K562 (cell line): ENCODE measurements around the gene TNN. TPM values are rescaled to one million over a fixed set of nuclear protein-coding genes. Genes with fewer than 3 reads are reported as not detected.

Source experiments
- ATAC-seq: fragments of 200-7000 bp; cut with Tn5 transposase; 3 replicates; pipeline ENCODE4 v1.9.1; 2020; ENCODE audit warnings: moderate library complexity
- BruUV-seq: library from RNA; stranded (reverse); fragments of 400-500 nt; replicated peaks from 2 replicates; lab custom pipeline; 2021; lab: Mats Ljungman, UMichigan
- CTCF ChIA-PET: fragments of 300-600 bp; formaldehyde crosslinking; extraction: SDS; loops from one replicate; lab custom pipeline; 2021; ENCODE audit warnings: low intra/inter-chr PET ratio; lab: Yijun Ruan, JAX
- POLR2A ChIA-PET: fragments of 300-600, 350-650 bp; sonication (Branson Sonifier 250); formaldehyde crosslinking; extraction: SDS; loops from one replicate; lab custom pipeline; 2021; ENCODE audit warnings: antibody characterized with exemption, inconsistent platforms; lab: Yijun Ruan, JAX
- DNase-seq, 4 experiments: peaks; one replicate each; pipeline versions ENCODE4 v3.0.0 to v3.0.0-alpha.2; 2011 to 2018; ENCODE audit warnings: low spot score in 3 of 4, mixed read lengths in 3 of 4; ENCODE audit errors: extremely low read depth in 1 of 4
- FAIRE-seq: peaks from 2 replicates; lab custom pipeline; 2011; peaks lifted over from hg19 to GRCh38; lab: Jason Lieb, UNC
- H2AFZ ChIP-seq: 2 replicates; pipeline ENCODE4 v1.6.0; 2011; ENCODE audit warnings: low read depth, low read length, control low read depth, inconsistent platforms
- H3K27ac ChIP-seq: fragments of 200-600 bp; 3 replicates; pipeline ENCODE4 v1.8.0; 2011; ENCODE audit warnings: low read depth, mild to moderate bottlenecking, control low read depth, inconsistent platforms, low read length, moderate library complexity, mixed read lengths; ENCODE audit errors: extremely low read depth
- H3K27me3 ChIP-seq, 2 experiments: fragments of 300-600 bp in 1 of 2; 2 replicates in 1 of 2; 3 replicates in 1 of 2; pipeline versions ENCODE4 v1.6.0 to v1.8.0; 2011; ENCODE audit warnings: inconsistent platforms in 2 of 2, low read length in 2 of 2, mild to moderate bottlenecking in 1 of 2, mixed read lengths in 1 of 2, moderate library complexity in 1 of 2; ENCODE audit not compliant: control insufficient read depth in 2 of 2, insufficient read depth in 2 of 2
- H3K36me3 ChIP-seq: fragments of 300-600 bp; 3 replicates; pipeline ENCODE4 v1.8.0; 2011; ENCODE audit warnings: mild to moderate bottlenecking, low read length, inconsistent platforms; ENCODE audit not compliant: control insufficient read depth, insufficient read depth
- H3K4me1 ChIP-seq, 2 experiments: fragments of 200-600 bp in 1 of 2; replicated peaks in 1 of 2; 2 replicates in 1 of 2; 3 replicates in 1 of 2; pipeline versions ENCODE4 v1.5.1 to v1.8.0; 2011; ENCODE audit warnings: inconsistent platforms in 2 of 2, low read length in 2 of 2, mild to moderate bottlenecking in 1 of 2, mixed read lengths in 1 of 2, moderate library complexity in 1 of 2; ENCODE audit not compliant: control insufficient read depth in 2 of 2, insufficient read depth in 2 of 2
- H3K4me2 ChIP-seq: 2 replicates; pipeline ENCODE4 v1.6.1; 2011; ENCODE audit warnings: low read length, control low read depth, inconsistent platforms, mixed read lengths; ENCODE audit not compliant: insufficient read depth
- H3K4me3 ChIP-seq: fragments of 200-600 bp; sonication (generic), shearing (Covaris generic); 2 replicates; pipeline ENCODE4 v1.5.1; 2016; ENCODE audit warnings: control low read depth, inconsistent platforms
- H3K79me2 ChIP-seq: fragments of 200-600 bp; 3 replicates; pipeline ENCODE4 v1.8.0; 2011; ENCODE audit warnings: low read length, inconsistent platforms; ENCODE audit not compliant: control insufficient read depth, insufficient read depth
- H3K9ac ChIP-seq, 2 experiments: 2 replicates each; pipeline versions ENCODE4 v1.6.0 to v1.6.1; 2011; ENCODE audit warnings: low read depth in 2 of 2, low read length in 2 of 2, control low read depth in 1 of 2, inconsistent platforms in 1 of 2, mild to moderate bottlenecking in 1 of 2, mixed read lengths in 1 of 2; ENCODE audit not compliant: insufficient read depth in 1 of 2
- H3K9me1 ChIP-seq: one replicate; pipeline ENCODE4 v1.6.0; 2011; ENCODE audit warnings: inconsistent platforms, mild to moderate bottlenecking, low read length, moderate library complexity; ENCODE audit not compliant: control insufficient read depth, insufficient read depth
- H3K9me3 ChIP-seq: replicated peaks from 2 replicates; pipeline ENCODE4 v1.5.1; 2011; ENCODE audit warnings: low read depth, low read length, inconsistent platforms; ENCODE audit not compliant: control insufficient read depth, insufficient read depth
- H4K20me1 ChIP-seq: replicated peaks from 2 replicates; pipeline ENCODE4 v1.6.1; 2011; ENCODE audit warnings: low read length, inconsistent platforms, mixed read lengths; ENCODE audit not compliant: control insufficient read depth, insufficient read depth
- C11orf30 ChIP-seq: fragments of 450-650 bp; IDR thresholded peaks from 2 replicates; pipeline ENCODE4 v1.6.1; 2016; ENCODE audit warnings: low read depth, mild to moderate bottlenecking
- HMGXB4 ChIP-seq: sonication (generic); formaldehyde crosslinking; IDR thresholded peaks from 2 replicates; pipeline ENCODE4 v1.8.1; 2023; ENCODE audit warnings: mild to moderate bottlenecking, missing genetic modification reagents
- MAFG ChIP-seq: fragments of 450-650 bp; conservative IDR thresholded peaks from 2 replicates; pipeline ENCODE4 v1.6.1; 2016; ENCODE audit warnings: missing genetic modification characterization, missing compliant biosample characterization
- ZNF316 ChIP-seq: fragments of 450-650 bp; IDR thresholded peaks from 2 replicates; pipeline ENCODE4 v1.6.1; 2016
- WGBS: fragments of 100-300 bp; shearing (Covaris generic); methylation state at CpG from one replicate; pipeline ENCODE4 v1.1.6; 2016; ENCODE audit warnings: low coverage, mixed read lengths; ENCODE audit not compliant: insufficient coverage; ENCODE audit errors: missing lambda C conversion rate; 5-methylcytosine and 5-hydroxymethylcytosine counted together
- in situ Hi-C: fragments of 300-500 bp; cut with MboI; formaldehyde crosslinking; loops from 4 replicates; pipeline ENCODE4 v1.15.0; 2018; ENCODE audit warnings: inconsistent platforms, mixed read lengths
- intact Hi-C: fragments of 100-400 bp; cut with micrococcal nuclease; formaldehyde crosslinking; loops from 2 replicates; pipeline ENCODE4 v1.14.2; 2022
- polyA plus RNA-seq, 8 experiments: library from polyadenylated mRNA; depleted of rRNA in 4 of 8; stranded (reverse) in 5 of 8; unstranded in 3 of 8; fragments of >200 nt; fragmentation: Nextera tagmentation in 2 of 8; fragmentation: Illumina TruSeq in 1 of 8; extraction: Ambion mirVana in 2 of 8; extraction: Trizol in 1 of 8; gene quantifications; 2 replicates each; pipeline versions ENCODE4 v1.2.1 to v1.2.3, GENCODE V29; 2011 to 2014; ENCODE audit warnings: inconsistent platforms in 1 of 8, missing spikeins in 1 of 8
- total RNA-seq, 7 experiments: library from RNA; depleted of rRNA in 6 of 7; stranded (reverse); fragments of >200 nt in 6 of 7; fragmentation: Illumina TruSeq in 2 of 7; extraction: Trizol in 2 of 7; gene quantifications; 2 replicates each; pipeline versions ENCODE4 v1.2.1 to v1.2.3, GENCODE V29; 2011 to 2021; ENCODE audit warnings: low replicate concordance in 1 of 7

Gene TNN
- total and polyA plus RNA-seq, 9 of the 15 experiments (the other 6 are each of a cell fraction or from before 2014, with no cell fraction given), result 0.01 to 0.09 (median 0.07) TPM; not detected in 4

- in situ Hi-C loops, result loop anchor here (5.0 kb wide), 1 partner anchor 85 kb away; no protein-coding TSS in a partner anchor
- intact Hi-C loops, result no loop called here
- 2% methylated on average over 3 of the region's 3 CpGs for WGBS
- DNase-seq (no peak), ATAC-seq (no peak), FAIRE-seq (no peak)
- H3K9ac ChIP-seq, result no peak overlapping the region
- no peak overlapping the region for H3K4me3 ChIP-seq
- H3K36me3 ChIP-seq, result no peaks in the 10 kb centered on the region
- H3K27ac ChIP-seq, result no peak overlapping the region
- no TSS peak for BruUV-seq
- no peaks in the 10 kb centered on the region for H3K79me2 ChIP-seq
- peaks cover 0 to 11% of the 10 kb centered on the region in 2 experiments; a peak in 1 of 5 replicates for H3K4me1 ChIP-seq
- POLR2A ChIA-PET, result interaction anchor here (1.0 kb wide), 1 partner anchor 104 kb away, joined by 3 read pairs; no protein-coding TSS in a partner anchor
- TF ChIP-seq HMGXB4 (CRISPR knock-in tag) (no peak), C11orf30 (peak; percentile 57), MAFG (peak; percentile 61), ZNF316 (peak; percentile 82)
- no peaks in the 10 kb centered on the region for H4K20me1 ChIP-seq
- no peak overlapping the region for H2AFZ ChIP-seq
- H3K9me1 ChIP-seq, result no peaks in the 10 kb centered on the region
- H3K4me2 ChIP-seq, result no peak overlapping the region
- CTCF ChIA-PET, result interaction anchor here (0.7 kb wide), 1 partner anchor 113 kb away, joined by 4 read pairs; no protein-coding TSS in a partner anchor
- H3K27me3 ChIP-seq, result peaks cover 51 to 58% of the 10 kb centered on the region in 2 experiments
- H3K9me3 ChIP-seq, result no peaks in the 10 kb centered on the region
Observed at GRCh38 chr1:175042650-175043049, 25.0 kb upstream of the TNN start.
